HG03565 (cell line): ENCODE measurements around the gene ANKZF1.
A peak's percentile ranks its signal among the peaks of the same experiment; 100 is the strongest.

ENCODE experiments used
- ATAC-seq: cut with Tn5 transposase; IDR thresholded peaks from one replicate; pipeline ENCODE4 v1.9.1; 2021; ENCODE audit warnings: mild to moderate bottlenecking, moderate library complexity; ENCODE audit not compliant: unreplicated experiment

The ANKZF1 gene

DNA sequence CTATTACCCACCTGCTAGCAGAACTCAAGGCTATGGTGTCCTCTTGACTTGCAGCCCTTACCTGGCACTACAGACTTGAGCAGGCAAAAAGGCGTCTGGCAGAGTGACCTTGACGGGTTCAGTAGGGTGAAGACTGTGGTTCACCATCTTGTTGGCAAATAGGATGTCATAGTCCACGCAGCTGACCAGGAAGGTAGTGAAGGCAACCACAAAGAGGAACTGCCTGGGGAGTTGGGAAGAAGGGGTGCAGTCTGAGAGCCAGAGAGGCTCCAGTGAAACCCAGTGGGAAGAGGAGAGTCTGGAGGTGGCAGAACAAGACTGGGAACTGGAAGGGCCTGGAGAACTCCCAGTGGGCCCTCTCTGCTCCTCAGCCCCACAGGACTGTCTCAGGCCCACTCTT is 4.3 kb upstream of the ANKZF1 start:
- ATAC-seq: no peak

- no peak for ATAC-seq
Observed at GRCh38 chr2:219228041-219228910, 1.3 kb upstream of the ANKZF1 start.

DNA sequence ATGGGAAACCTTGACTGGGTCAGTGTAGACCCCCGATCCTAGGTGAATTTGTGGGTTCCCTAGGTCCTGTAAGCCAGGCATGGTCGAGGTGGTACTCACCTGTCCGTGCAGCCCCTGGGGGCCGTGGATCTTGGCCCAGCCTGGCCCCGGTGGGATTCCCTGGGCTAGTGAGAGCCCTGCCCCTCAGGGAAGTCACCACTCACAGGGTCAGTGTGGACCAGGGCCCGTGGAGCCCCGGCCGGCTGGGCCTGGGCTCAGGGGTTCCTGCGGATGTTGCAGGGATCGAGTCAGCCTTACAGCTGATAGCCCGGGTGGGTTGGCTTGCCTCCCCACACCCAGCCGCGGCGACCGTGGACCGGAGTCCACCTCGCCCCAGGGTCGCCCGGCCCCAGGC is 698 bp upstream of the ANKZF1 start:
- ATAC-seq: peak; percentile 15

GRCh38 chr2:219230059-219230540 is 494 bp downstream of the ANKZF1 start:
- ATAC-seq: no peak

GRCh38 chr2:219234331-219234730 is 4.7 kb downstream of the ANKZF1 start:
- ATAC-seq: no peak

DNA sequence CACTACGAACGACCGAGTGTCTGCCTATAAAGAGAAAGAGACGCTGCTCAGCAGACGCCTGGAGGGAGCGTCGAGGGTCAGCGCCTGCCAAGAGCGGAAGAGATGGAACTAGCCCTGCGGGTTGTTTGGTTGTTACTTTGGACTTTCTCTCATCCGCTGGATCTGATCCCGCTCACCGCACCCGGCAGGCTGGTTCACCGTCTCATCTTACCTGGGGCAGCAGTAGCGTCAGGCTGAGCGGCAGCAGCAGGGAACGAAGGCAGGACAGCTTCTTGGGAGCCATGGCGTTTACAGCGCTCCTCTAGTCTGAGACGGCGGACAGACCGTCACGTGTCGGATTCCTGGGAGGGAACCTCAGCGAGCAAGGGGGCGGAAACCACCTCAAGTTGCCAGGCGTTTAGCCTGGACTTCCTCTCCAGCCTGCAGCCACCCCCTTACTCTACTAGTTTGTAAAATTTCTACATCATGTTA is 13.7 kb downstream of the ANKZF1 start:
- ATAC-seq: no peak

GRCh38 chr2:219244789-219245147 is 15.2 kb downstream of the ANKZF1 start:
- no peak for ATAC-seq

- ATAC-seq: peak; percentile 73
Observed at GRCh38 chr2:219245148-219245898, 15.7 kb downstream of the ANKZF1 start, which contains the start of the genes GLB1L and STK16. Gene GLB1L (minus strand): TSS chr2:219245444. CDS start chr2:219243573, 1,871 bp downstream. Gene STK16 (plus strand): TSS chr2:219245479. CDS start chr2:219246000, 521 bp downstream.

- no peak for ATAC-seq
Observed at GRCh38 chr2:219245899-219246230, 16.3 kb downstream of the ANKZF1 start.

- no peak for ATAC-seq
Observed at GRCh38 chr2:219246559-219246958, 17.0 kb downstream of the ANKZF1 start.

GRCh38 chr2:219247678-219248642 is 18.4 kb downstream of the ANKZF1 start:
- no peak for ATAC-seq

GRCh38 chr2:219248845-219249202 is 19.2 kb downstream of the ANKZF1 start:
- no peak for ATAC-seq

- ATAC-seq: no peak
Observed at GRCh38 chr2:219249203-219249980, 19.8 kb downstream of the ANKZF1 start.

- ATAC-seq: no peak
Observed at GRCh38 chr2:219250049-219250781, 20.6 kb downstream of the ANKZF1 start.

- no peak for ATAC-seq
Observed at GRCh38 chr2:219251656-219252055, 22.1 kb downstream of the ANKZF1 start.

DNA sequence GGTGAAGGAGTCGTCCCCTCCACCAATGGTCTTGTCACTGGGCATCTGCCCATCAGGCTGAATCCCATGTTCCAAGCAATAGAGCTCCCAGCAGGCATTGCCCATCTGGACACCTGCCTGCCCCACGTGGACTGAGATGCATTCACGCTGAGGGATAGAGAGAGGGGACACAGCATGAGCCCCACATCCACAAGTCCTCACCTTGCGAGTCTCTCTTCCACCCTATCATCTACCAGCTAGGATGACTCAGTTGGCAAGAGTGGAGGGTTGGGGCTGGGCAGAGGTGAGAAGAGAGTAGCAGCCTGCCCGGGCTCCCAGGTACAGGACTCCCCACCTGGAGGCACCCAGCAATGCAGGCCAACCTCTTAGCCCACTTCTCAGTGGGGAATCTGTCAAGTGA is 22.5 kb downstream of the ANKZF1 start:
- ATAC-seq: no peak

DNA sequence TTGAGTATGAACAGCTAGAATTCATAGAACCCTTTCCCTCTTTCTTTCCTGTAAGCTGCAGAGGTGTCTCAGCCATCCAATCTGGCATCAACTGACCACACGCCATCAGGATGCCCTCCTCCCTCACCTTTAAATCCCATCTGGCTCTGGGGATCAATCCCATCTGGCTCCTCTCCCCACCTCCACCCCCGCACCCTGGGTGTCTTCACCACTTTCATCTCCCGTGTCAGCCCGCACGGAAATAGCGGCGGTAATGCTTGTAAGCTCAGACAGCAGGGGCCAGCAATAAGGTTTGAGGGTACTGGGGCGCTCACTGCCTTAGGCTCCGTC is 22.9 kb downstream of the ANKZF1 start:
- no peak for ATAC-seq

GRCh38 chr2:219252900-219253752 is 23.5 kb downstream of the ANKZF1 start, which contains the start of gene TUBA4B:
Gene TUBA4B (plus strand): TSS chr2:219253243. CDS start chr2:219253408, 165 bp downstream.
- no peak for ATAC-seq
